Fibroblast of pulmonary artery (primary cell): ENCODE results near the gene PCP2.
"Not testable (repeated sequence)": the region's sequence is repeated elsewhere in the genome, so short reads cannot be mapped to it uniquely, and the experiment has no call there.

ENCODE experiments used
- DNase-seq: peaks from one replicate; pipeline ENCODE4 v3.0.0-alpha.2; 2010; ENCODE audit warnings: low read depth
- H3K4me3 ChIP-seq: replicated peaks from 2 replicates; pipeline ENCODE4 v1.5.1; 2011; ENCODE audit warnings: low read depth, mild to moderate bottlenecking, control low read depth, low read length, moderate library complexity
- TF ChIP-seq, protein P1 (sequence below): IDR thresholded peaks from 2 replicates; pipeline ENCODE4 v1.5.1; 2011; ENCODE audit warnings: mild to moderate bottlenecking, control low read depth, low read length, inconsistent platforms; ENCODE audit errors: missing control alignments

Gene PCP2

DNA sequence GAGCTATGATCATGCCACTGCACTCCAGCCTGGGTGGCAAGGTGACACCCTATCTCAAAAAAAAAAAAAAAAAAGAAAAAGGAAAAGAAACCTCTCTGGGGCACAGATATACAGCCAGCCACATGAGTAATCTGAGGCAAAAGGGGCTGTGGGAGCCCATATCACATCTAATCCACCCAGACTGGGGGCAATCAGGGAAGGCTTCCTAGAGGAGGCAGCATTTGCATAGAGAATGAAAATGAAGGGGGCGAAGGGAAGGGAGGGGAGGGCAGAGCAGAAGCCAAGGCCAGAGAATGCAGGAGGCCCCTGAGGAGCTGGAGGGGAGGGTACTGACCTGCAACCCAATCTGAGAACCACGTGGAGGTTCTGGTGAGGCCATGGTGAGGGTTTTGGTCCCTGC lies 16.6 kb upstream of the PCP2 start:
- TF ChIP-seq, protein P1, sequence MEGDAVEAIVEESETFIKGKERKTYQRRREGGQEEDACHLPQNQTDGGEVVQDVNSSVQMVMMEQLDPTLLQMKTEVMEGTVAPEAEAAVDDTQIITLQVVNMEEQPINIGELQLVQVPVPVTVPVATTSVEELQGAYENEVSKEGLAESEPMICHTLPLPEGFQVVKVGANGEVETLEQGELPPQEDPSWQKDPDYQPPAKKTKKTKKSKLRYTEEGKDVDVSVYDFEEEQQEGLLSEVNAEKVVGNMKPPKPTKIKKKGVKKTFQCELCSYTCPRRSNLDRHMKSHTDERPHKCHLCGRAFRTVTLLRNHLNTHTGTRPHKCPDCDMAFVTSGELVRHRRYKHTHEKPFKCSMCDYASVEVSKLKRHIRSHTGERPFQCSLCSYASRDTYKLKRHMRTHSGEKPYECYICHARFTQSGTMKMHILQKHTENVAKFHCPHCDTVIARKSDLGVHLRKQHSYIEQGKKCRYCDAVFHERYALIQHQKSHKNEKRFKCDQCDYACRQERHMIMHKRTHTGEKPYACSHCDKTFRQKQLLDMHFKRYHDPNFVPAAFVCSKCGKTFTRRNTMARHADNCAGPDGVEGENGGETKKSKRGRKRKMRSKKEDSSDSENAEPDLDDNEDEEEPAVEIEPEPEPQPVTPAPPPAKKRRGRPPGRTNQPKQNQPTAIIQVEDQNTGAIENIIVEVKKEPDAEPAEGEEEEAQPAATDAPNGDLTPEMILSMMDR, result no peak
- no peak overlapping the region for H3K4me3 ChIP-seq
- DNase-seq, result no peak

- no peak overlapping the region for H3K4me3 ChIP-seq
- no peak for DNase-seq
- TF ChIP-seq, protein P1, result no peak
Measured at GRCh38 chr19:7648265-7649014, 14.9 kb upstream of the PCP2 start.

DNA sequence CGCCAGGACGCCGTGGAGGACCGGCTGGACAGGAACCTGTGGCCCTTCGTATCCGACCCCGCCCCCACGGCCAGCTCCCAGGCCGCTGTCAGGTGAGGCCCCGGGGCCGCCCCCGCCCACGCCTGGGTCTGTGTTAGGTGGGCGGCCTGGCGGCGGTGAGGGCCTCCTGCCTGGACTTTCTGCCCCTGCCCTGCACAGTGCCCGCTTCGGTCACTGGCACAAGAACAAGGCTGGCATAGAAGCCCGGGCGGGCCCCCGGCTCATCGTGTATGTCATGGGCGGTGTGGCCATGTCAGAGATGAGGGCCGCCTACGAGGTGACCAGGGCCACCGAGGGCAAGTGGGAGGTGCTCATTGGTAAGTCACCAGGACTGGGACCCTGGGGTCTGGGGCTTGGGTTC lies 13.6 kb upstream of the PCP2 start:
- no peak for DNase-seq
- TF ChIP-seq, protein P1, result no peak
- no peak overlapping the region for H3K4me3 ChIP-seq

DNA sequence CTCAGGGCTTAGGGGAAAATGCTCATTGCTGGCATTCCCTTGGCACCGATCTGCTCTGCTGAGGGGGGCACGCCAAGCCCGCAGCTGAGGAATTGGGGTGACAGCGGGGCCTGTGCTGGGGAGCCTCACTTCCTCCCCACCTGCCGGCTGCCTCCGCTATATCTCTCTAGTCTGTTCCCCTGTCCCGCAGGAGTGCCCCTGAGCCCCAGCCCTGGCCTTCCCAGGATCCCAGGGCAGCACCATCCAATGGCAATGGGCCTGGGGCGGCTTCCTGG lies 12.8 kb upstream of the PCP2 start:
- TF ChIP-seq, protein P1, result no peak
- H3K4me3 ChIP-seq, result no peak overlapping the region

DNA sequence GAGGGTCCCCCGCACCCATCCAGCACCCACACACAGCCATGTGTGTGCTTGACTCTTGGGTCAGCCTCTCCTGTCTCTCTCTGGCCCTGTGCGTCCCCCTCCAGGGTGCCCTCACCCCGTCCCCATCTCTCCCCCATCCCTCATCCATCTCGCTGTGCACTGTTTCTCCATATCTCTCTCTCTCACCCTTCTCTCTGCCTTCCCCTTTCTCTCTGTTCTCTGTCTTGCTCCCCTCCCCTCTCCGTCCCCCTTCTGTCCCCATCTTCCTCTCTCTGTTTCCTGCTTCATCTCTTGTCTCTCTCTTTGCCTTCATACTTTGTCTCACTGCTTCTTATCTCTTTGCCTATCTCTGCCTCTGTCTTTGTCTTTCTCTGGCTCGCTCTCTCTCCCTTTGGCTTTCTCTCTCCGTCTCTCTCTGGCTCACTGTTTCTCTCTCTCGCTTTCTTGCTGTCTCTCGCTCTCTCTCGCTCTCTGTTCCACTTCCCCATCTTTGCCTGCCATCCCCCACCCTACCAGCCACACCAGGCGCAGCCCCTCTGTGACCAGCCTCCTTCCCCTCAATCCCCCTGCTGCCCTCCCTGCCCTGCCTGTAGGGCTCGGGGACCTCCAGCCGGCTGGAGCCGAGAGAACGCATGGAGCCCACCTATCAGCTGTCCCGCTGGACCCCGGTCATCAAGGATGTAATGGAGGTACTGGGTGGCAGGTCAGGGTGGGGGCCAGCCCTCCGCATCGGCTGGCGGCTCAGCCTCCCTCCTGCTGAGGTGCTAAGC lies 12.3 kb upstream of the PCP2 start:
- TF ChIP-seq, protein P1, result no peak
- H3K4me3 ChIP-seq, result no peak overlapping the region
- DNase-seq, result no peak

More for the DNA sequence above, 12.8 kb upstream of the PCP2 start:
- no peak for DNase-seq

- TF ChIP-seq, protein P1, result no peak
- DNase-seq, result no peak
- no peak overlapping the region for H3K4me3 ChIP-seq
Measured at GRCh38 chr19:7645163-7645562, 11.6 kb upstream of the PCP2 start.

- DNase-seq, result no peak
- TF ChIP-seq, protein P1, result no peak
- no peak overlapping the region for H3K4me3 ChIP-seq
Measured at GRCh38 chr19:7644550-7644877, 11.0 kb upstream of the PCP2 start.

DNA sequence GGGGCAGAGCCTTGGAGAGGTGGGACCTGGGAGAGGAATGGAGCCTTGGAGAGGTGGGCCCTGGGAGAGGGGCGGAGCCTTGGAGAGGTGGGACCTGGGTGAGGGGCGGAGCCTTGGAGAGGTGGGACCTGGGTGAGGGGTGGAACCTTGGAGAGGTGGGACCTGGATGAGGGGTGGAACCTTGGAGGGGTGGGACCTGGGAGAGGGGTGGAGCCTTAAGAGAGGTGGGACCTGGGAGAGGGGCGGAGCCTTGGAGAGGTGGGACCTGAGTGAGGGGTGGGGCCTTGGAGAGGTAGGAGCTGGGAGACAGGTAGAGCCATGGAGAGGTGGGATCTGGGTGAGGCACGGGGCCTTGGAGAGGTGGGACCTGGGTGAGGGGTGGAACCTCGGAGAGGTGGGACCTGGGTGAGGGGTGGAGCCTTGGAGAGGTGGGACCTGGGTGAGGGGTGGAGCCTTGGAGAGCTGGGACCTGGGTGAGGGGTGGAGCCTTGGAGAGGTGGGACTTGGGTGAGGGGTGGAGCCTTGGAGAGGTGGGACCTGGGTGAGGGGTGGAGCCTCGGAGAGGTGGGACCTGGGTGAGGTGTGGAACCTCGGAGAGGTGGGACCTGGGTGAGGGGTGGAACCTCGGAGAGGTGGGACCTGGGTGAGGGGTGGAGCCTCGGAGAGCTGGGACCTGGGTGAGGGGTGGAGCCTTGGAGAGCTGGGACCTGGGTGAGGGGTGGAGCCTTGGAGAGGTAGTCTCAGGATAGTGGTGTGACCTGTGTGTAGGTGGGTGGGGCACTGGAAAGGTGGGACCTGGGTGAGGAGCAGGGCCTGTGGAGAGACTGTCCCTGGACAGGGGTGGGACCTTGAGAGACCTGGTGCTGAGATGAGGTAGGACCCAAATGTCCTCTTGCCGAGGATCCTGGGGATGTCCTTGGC lies 10.4 kb upstream of the PCP2 start:
- not testable (repeated sequence) for DNase-seq, H3K4me3 ChIP-seq
